Activated naive CD8-positive, alpha-beta T cell treated with anti-CD3 and anti-CD28 coated beads, Interleukin-2, amount 50 U/mL, for 24 hours (primary cell): ENCODE measurements around the gene PCED1A.
A peak's percentile ranks its signal among the peaks of the same experiment; 100 is the strongest.

Experiments
- ATAC-seq: fragments of 150-1000 bp; cut with Tn5 transposase; one replicate; pipeline ENCODE4 v1.10.0; 2021
- DNase-seq: peaks from one replicate; pipeline ENCODE4 v3.0.0; 2021
- H3K27ac Mint-ChIP-seq: one replicate; pipeline ENCODE4 v1.8.0; 2021; ENCODE audit warnings: mild to moderate bottlenecking, mixed read lengths
- H3K27me3 Mint-ChIP-seq: one replicate; pipeline ENCODE4 v1.8.0; 2021; ENCODE audit warnings: mixed read lengths
- H3K36me3 Mint-ChIP-seq: one replicate; pipeline ENCODE4 v1.8.0; 2021; ENCODE audit warnings: low read depth, mixed read lengths
- H3K4me1 Mint-ChIP-seq: one replicate; pipeline ENCODE4 v1.8.0; 2021; ENCODE audit warnings: mixed read lengths
- H3K4me3 Mint-ChIP-seq: one replicate; pipeline ENCODE4 v1.8.0; 2021; ENCODE audit warnings: mild to moderate bottlenecking, moderate library complexity, mixed read lengths
- H3K9me3 Mint-ChIP-seq: one replicate; pipeline ENCODE4 v1.8.0; 2021; ENCODE audit warnings: mixed read lengths

Gene PCED1A

DNA sequence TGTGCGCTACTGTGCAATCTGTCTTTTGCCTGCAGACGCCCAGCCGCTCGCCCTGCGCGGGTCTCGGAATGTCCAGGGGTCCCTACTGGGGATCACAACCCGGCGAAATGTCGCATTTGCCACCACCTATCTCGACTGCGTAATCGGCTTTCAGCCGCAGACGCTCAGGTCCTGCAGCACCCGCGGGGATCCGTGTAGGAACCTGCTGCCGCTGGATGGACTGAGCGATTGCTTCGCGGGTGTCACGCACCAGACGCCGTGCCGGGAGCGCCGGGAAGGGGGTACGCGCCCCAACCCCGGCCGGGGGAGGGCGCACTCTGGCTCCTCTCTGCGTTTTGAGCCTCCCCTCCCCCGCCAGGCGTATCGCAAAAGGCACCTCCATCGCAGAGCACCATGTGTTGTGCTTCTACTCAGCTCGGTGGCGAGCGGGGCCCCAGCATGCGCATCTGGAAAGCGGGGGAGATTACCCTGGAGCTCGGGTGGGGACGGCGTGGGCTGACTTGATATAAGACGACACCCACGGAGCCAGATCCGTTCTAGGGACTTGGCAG, 32.1 kb upstream of the PCED1A start:
- Mint-ChIP-seq H3K36me3 (peaks cover 19% of the 10 kb centered on the region), H3K4me3 (peak overlapping the region; percentile 84), H3K27me3 (no peaks in the 10 kb centered on the region), H3K9me3 (no peaks in the 10 kb centered on the region), H3K4me1 (peaks cover 66% of the 10 kb centered on the region), H3K27ac (peak overlapping the region; percentile 82)
- DNase-seq (peak; percentile 84), ATAC-seq (peak; percentile 55)

DNA sequence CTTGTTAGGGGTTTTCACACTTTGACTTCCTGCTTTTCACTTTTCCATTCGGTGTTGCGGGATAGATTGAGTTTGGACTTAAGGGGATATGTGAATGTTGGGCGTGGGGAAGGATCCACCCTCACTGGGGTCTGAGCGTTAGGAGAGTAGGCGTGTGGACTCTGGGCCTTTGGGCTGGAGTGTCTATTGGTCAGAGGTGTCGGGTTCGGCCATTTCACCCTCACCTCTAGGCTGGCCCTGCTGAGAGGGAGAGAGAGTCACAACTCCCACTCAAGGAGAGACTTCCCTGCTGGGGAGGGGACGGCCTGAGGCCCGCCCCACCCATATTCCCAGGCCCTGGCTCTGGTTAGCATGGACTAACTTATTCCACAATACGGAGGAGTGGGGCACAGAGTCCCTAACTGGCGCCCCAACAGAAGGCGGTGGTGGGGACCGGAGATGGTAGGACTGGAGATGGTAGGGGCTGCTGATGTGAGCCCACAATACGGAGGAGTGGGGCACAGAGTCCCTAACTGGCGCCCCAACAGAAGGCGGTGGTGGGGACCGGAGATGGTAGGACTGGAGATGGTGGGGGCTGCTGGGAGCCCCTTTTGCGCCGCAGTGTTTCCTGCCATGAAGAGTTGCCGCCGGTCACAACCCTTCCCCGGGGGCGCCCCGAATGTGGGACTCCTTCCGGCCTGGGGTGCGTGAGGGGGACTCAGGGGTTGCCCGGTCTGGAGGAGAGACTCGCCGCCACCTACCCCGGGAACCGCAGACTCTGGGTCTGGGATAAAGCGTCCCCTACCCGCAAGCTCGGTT, 31.4 kb upstream of the PCED1A start:
- H3K27ac Mint-ChIP-seq, result peak overlapping the region; percentile 82
- DNase-seq (peak; percentile 70), ATAC-seq (peak; percentile 21)
- no peaks in the 10 kb centered on the region for H3K9me3 Mint-ChIP-seq
- H3K27me3 Mint-ChIP-seq, result no peaks in the 10 kb centered on the region
- peaks cover 71% of the 10 kb centered on the region for H3K4me1 Mint-ChIP-seq
- H3K4me3 Mint-ChIP-seq, result peak overlapping the region; percentile 84
- peaks cover 17% of the 10 kb centered on the region for H3K36me3 Mint-ChIP-seq

DNA sequence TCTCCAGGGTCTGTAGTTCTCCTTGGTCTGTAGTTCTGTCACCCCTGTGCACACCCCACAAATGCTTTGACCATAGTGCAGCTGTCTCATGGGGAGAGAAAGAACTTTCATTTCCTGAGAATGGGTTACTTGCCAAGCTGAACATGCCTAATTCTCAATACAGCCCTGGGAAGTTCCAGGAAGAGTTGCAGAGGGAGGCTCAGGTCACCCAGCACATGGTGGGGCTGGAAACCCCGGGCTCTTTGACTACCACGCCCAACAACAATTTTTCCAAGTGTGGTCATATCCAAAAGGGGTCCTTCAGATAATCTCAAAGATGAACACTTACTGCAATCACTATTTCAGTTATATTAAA, 30.6 kb upstream of the PCED1A start:
- peak overlapping the region; percentile 84 for H3K4me3 Mint-ChIP-seq
- peak overlapping the region; percentile 82 for H3K27ac Mint-ChIP-seq
- no peaks in the 10 kb centered on the region for H3K27me3 Mint-ChIP-seq
- no peak for ATAC-seq
- DNase-seq, result peak; percentile 21
- H3K9me3 Mint-ChIP-seq, result no peaks in the 10 kb centered on the region
- H3K36me3 Mint-ChIP-seq, result peaks cover 14% of the 10 kb centered on the region
- peaks cover 71% of the 10 kb centered on the region for H3K4me1 Mint-ChIP-seq

DNA sequence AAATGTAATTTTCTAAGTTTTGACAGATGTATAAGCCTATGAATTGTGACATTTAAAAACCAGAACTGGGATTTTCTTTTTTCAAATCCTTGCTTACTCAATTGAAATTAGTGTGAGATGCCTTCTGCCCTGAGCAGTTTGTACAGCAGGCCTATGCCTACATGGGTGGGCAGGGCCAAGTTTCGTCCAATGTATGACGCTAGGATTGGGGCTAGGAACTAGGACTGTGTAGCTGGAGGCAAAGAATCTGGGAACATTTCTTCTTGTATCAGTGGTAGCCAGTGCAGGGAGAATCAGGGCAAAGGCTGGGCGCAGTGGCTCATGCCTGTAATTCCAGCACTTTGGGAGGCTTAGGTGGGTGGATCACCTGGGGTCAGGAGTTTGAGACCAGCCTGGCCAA, 28.9 kb upstream of the PCED1A start:
- ATAC-seq, result no peak
- Mint-ChIP-seq H3K27me3 (no peaks in the 10 kb centered on the region), H3K4me1 (peaks cover 71% of the 10 kb centered on the region)

DNA sequence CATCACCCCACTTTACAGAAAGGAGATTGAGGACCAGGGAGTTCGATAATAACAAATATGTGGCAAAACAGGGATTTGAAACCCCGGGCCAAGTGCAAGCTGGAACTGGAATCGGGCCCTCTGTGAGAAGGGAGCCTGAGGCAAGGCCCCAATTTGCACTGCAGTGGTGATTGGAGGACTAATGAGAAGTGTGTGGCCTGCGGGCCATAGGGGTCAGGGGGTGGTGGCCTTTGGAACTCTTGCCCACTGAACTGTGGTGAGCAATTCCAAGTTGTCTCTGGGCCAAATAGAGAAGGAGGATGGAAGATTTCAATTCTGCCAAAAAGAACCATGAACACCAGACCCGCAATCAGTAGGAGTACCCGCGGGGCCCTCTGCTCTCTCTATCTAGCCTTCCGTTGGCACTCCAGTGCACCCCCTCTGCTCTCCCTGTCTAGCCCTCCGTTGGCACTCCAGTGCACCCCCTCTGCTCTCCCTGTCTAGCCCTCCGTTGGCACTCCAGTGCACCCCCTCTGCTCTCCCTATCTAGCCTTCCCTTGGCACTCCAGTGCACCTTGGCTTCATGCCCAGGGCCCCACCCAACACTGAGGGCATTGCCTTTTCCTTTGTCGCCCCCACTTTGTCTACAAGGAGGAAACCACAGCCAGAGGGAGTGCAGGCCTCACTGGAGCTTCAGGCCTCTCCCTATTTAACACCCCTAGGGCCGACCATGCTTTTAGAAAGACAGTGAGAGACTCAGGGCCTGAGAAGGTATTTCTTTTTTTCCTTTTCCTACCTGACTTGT, 26.8 kb upstream of the PCED1A start:
- peaks cover 2% of the 10 kb centered on the region for H3K36me3 Mint-ChIP-seq
- no peak overlapping the region for H3K4me3 Mint-ChIP-seq
- H3K27ac Mint-ChIP-seq, result peak overlapping the region; percentile 81
- no peaks in the 10 kb centered on the region for H3K9me3 Mint-ChIP-seq
- DNase-seq, result no peak
- no peak for ATAC-seq
- H3K27me3 Mint-ChIP-seq, result no peaks in the 10 kb centered on the region
- peaks cover 65% of the 10 kb centered on the region for H3K4me1 Mint-ChIP-seq

More for the DNA sequence above, 28.9 kb upstream of the PCED1A start:
- Mint-ChIP-seq H3K36me3 (peaks cover 3% of the 10 kb centered on the region), H3K4me3 (no peak overlapping the region), H3K9me3 (no peaks in the 10 kb centered on the region), H3K27ac (no peak overlapping the region)
- DNase-seq, result no peak

DNA sequence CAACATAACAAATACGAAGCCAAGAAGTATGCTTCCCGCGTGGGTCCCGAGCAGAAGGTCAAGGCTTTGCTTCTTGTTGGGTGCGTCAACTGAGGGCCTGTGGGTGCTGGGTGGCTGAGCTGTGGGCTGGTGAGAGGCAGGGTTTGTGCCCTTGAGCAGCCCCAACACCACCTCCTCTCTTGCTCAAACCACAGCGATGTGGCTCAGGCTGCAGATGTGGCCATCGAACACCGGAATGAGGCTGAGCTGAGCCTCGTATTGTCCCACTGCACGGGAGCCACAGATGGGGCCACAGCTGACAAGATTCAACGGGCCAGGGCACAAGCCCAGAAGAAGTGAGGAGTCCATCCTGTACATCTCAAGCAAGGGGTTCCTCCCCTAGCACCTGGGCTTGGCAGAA, 25.8 kb upstream of the PCED1A start:
- ATAC-seq, result peak; percentile 34
- Mint-ChIP-seq H3K9me3 (no peaks in the 10 kb centered on the region), H3K27ac (peak overlapping the region; percentile 81), H3K4me3 (peak overlapping the region; percentile 27), H3K27me3 (no peaks in the 10 kb centered on the region), H3K36me3 (peaks cover 5% of the 10 kb centered on the region), H3K4me1 (peaks cover 58% of the 10 kb centered on the region)
- DNase-seq, result peak; percentile 51

DNA sequence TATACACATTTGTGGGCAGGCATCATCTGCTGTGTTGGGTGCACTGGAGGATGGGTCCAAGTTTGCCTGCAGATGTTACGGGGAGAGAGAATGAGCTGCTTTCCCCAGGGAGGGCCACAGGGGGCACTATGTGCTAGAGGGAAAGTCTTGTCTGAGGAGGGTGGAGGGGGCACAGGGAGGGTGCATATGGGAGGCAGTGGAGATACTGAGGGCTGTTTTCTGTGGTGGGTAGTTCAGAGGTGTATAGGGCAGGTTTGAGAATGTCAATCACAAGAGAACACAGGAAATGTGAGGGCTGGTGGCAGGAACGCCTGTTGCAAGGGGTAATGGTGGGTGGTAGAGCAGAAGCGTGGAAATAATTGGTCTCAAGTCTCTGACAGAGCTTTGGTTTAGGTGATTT, 25.2 kb upstream of the PCED1A start:
- Mint-ChIP-seq H3K4me3 (peak overlapping the region; percentile 27), H3K27me3 (no peaks in the 10 kb centered on the region), H3K36me3 (peaks cover 10% of the 10 kb centered on the region), H3K27ac (peak overlapping the region; percentile 81), H3K9me3 (no peaks in the 10 kb centered on the region), H3K4me1 (peaks cover 51% of the 10 kb centered on the region)
- DNase-seq (peak; percentile 77), ATAC-seq (peak; percentile 95)

DNA sequence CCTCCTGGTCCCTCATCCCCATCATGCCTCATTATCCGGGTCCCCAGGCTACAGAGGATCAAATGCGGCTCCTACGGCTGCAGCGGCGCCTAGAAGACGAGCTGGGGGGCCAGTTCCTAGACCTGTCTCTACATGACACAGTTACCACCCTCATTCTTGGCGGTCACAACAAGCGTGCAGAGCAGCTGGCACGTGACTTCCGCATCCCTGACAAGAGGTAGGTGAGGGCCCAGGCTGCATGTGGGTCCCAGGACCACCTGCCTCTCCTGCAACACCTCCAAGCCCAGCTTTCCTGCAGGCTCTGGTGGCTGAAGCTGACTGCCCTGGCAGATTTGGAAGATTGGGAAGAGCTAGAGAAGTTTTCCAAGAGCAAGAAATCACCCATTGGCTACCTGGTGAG, 24.6 kb upstream of the PCED1A start:
- peaks cover 10% of the 10 kb centered on the region for H3K36me3 Mint-ChIP-seq

DNA sequence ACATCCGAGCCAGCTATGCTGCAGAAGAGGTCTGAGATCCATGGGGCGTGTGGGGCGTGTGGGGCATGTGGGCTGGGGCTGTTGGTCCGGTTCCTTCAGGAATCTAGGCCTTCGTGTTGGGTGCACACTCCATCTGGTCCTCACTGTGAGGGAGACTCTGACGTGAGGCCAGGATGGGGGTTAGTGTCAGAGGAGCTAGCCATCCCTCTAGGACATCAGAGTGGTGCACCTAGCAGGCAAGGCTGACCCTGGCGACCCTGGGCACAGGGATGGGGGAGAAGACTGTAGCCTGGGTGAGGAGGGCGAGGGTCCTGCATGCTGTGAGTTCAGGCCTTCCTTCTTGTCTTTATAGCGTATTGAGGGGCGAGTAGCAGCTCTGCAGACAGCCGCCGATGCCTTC, 24.2 kb upstream of the PCED1A start:
- ATAC-seq (no peak), DNase-seq (no peak)
- peaks cover 10% of the 10 kb centered on the region for H3K36me3 Mint-ChIP-seq
- H3K4me3 Mint-ChIP-seq, result no peak overlapping the region
- no peaks in the 10 kb centered on the region for H3K27me3 Mint-ChIP-seq
- H3K9me3 Mint-ChIP-seq, result no peaks in the 10 kb centered on the region
- peaks cover 46% of the 10 kb centered on the region for H3K4me1 Mint-ChIP-seq
- peak overlapping the region; percentile 31 for H3K27ac Mint-ChIP-seq

More for the DNA sequence above, 24.6 kb upstream of the PCED1A start:
- peaks cover 46% of the 10 kb centered on the region for H3K4me1 Mint-ChIP-seq
- no peak overlapping the region for H3K4me3 Mint-ChIP-seq
- ATAC-seq (no peak), DNase-seq (no peak)
- no peaks in the 10 kb centered on the region for H3K9me3 Mint-ChIP-seq
- H3K27me3 Mint-ChIP-seq, result no peaks in the 10 kb centered on the region
- H3K27ac Mint-ChIP-seq, result peak overlapping the region; percentile 81

DNA sequence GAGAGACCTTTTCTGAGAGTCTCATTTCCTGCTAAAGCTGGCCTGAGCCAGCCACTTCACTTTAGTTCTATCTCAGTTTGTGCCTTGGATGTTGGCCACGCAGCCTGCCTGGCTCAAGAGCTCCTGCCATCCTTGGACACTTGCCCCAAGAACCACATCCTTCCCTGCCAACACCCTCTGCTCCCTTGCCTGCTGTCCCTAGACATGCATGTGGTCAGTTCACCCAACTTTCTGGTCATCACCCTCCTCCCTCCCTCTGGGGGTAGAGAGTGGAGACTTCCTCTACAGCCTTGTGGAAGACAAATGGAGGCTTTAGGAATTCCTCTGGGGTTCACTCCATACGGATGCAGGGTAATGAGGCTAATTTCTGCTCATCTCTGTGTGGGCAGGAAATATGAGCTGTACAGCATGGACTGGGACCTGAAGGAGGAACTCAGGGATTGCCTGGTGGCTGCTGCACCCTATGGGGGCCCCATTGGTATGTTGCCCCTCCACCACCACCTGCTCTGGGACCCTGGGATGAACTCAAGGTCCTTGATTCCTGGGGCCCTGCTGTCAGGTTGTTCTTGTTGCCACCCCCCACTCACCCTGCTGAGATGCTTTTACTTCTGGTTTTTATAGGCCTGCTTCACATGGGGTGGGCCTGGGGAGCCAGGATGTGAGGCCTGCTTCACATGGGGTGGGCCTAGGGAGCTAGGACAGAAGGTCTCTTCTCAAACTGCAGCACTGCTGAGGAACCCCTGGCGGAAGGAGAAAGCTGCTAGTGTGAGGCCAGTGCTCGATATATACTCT, 19.1 kb upstream of the PCED1A start:
- H3K4me3 Mint-ChIP-seq, result no peak overlapping the region
- peaks cover 8% of the 10 kb centered on the region for H3K36me3 Mint-ChIP-seq
- ATAC-seq (no peak), DNase-seq (no peak)
- H3K27ac Mint-ChIP-seq, result no peak overlapping the region
- H3K27me3 Mint-ChIP-seq, result no peaks in the 10 kb centered on the region
- H3K4me1 Mint-ChIP-seq, result peaks cover 2% of the 10 kb centered on the region
- no peaks in the 10 kb centered on the region for H3K9me3 Mint-ChIP-seq

DNA sequence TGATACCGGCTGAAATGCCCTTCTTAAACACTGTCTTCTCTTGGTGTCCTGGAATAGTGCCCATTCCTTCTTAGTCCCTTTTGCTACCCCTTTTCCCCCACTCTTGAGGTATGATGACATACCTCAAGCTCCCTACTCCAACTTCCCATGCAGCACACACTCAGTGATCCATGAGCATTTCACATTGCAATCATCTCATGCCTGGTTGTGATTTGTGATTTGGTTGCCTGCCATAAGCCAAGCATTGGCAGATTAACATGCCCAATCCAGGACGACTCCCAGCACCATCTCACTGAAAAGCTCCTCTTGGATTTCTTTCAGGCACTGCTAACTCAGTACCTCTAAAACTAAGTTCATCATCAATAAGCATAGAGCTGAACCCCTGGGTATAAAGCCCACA, 18.1 kb upstream of the PCED1A start:
- ATAC-seq, result no peak
- no peak for DNase-seq
- no peak overlapping the region for H3K4me3 Mint-ChIP-seq
- H3K9me3 Mint-ChIP-seq, result no peaks in the 10 kb centered on the region
- peaks cover 8% of the 10 kb centered on the region for H3K36me3 Mint-ChIP-seq
- H3K27me3 Mint-ChIP-seq, result no peaks in the 10 kb centered on the region
- H3K4me1 Mint-ChIP-seq, result no peaks in the 10 kb centered on the region
- H3K27ac Mint-ChIP-seq, result no peak overlapping the region

DNA sequence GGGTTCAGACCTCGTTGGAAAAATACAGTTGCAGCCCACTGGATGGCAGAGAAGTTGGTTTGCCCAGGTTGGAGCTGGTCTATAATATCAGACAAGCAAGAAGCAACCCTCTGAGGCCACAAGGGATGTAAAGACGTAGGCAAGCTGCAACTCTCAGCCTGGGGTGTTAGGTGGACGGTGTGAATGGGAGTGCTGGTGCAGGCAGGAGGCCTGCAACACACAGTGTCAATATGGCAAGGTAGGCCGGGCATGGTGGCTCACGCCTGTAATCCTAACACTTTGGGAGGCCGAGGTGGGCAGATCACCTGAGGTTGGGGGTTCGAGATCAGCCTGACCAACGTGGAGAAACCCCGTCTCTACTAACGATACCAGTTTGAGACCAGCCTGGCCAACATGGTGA, 10.6 kb upstream of the PCED1A start:
- Mint-ChIP-seq H3K27ac (no peak overlapping the region), H3K4me1 (peaks cover 22% of the 10 kb centered on the region), H3K4me3 (no peak overlapping the region), H3K36me3 (no peaks in the 10 kb centered on the region), H3K9me3 (no peaks in the 10 kb centered on the region), H3K27me3 (no peaks in the 10 kb centered on the region)
- DNase-seq (no peak), ATAC-seq (no peak)

DNA sequence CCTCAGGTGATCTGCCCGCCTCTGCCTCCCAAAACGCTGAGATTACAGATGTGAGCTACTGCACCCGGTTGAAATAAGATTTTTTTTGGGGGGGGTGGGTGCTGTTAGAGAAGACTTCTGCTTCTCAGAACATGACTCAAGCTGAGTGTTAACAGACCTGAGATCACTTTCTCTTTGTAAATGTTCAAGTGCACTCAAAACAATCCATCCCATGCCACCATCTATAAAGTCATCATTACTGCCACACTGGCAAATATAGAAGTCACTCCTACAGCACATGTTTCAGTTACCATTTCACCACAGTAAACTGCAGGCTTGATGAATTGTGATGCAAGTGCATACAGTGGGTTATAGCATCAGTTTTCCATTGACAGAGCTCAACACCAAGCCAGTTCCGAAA, 9.1 kb upstream of the PCED1A start:
- no peak overlapping the region for H3K27ac Mint-ChIP-seq
- no peaks in the 10 kb centered on the region for H3K36me3 Mint-ChIP-seq
- H3K27me3 Mint-ChIP-seq, result no peaks in the 10 kb centered on the region
- peaks cover 33% of the 10 kb centered on the region for H3K4me1 Mint-ChIP-seq
- H3K4me3 Mint-ChIP-seq, result no peak overlapping the region
- DNase-seq (no peak), ATAC-seq (no peak)
- H3K9me3 Mint-ChIP-seq, result no peaks in the 10 kb centered on the region

DNA sequence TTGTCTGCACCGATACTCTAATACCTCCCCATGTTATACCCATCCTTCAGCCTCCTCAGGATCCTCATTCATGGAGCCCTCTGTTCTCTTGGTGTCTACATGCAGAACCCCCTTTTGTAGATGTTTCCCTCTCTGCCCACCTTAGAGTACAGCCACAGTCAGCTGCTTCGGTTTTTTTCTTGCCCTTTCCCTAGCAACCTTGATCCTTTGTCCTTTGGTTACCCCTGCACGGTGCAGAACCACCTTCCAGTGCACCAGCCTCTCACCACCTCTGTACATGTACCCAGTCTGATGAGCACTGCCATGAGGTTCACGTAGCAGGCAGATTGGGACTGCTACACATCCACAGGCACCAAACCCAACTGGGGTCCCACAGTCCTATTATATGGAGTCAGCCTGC, 7.3 kb upstream of the PCED1A start:
- ATAC-seq, result no peak
- no peak for DNase-seq
- no peak overlapping the region for H3K4me3 Mint-ChIP-seq
- peaks cover 2% of the 10 kb centered on the region for H3K36me3 Mint-ChIP-seq
- no peaks in the 10 kb centered on the region for H3K9me3 Mint-ChIP-seq
- H3K27me3 Mint-ChIP-seq, result no peaks in the 10 kb centered on the region
- peaks cover 44% of the 10 kb centered on the region for H3K4me1 Mint-ChIP-seq
- no peak overlapping the region for H3K27ac Mint-ChIP-seq
